Tibial nerve (tissue), 4 donors: ENCODE data around the gene TMEM179B.

Source experiments
- CTCF ChIP-seq, 5 experiments: fragments of 200-600 bp in 3 of 5; fragments of 450-650 bp in 2 of 5; sonication (generic) in 3 of 5; IDR thresholded peaks; one replicate each; pipeline ENCODE4 v1.5.1; 2016 to 2019; ENCODE audit warnings: antibody characterized with exemption in 5 of 5, mild to moderate bottlenecking in 3 of 5, moderate library complexity in 2 of 5
- EP300 ChIP-seq, 2 donors: sonication (generic); formaldehyde crosslinking; IDR thresholded peaks; one replicate each; pipeline ENCODE4 v1.6.1; 2017; ENCODE audit warnings: antibody characterized with exemption in 2 of 2, mild to moderate bottlenecking in 1 of 2
- POLR2A ChIP-seq, 2 donors: fragments of 450-650 bp; IDR thresholded peaks; one replicate each; pipeline ENCODE4 v1.6.1; 2017; ENCODE audit warnings: antibody characterized with exemption in 2 of 2, mild to moderate bottlenecking in 2 of 2, moderate library complexity in 2 of 2

- TF ChIP-seq CTCF (IDR thresholded peaks at IDR 0.05): no peak
- no peak for TF ChIP-seq POLR2A (IDR thresholded peaks at IDR 0.05)
- TF ChIP-seq EP300 (IDR thresholded peaks at IDR 0.05): no peak
These were observed 16.4 kb upstream of the TMEM179B start for GRCh38 chr11:62770778-62771143.
